Inferior parietal cortex (tissue), 1 donor: ENCODE data around the gene CES1.
"Not testable (repeated sequence)": the region's sequence is repeated elsewhere in the genome, so short reads cannot be mapped to it uniquely, and the experiment has no call there.

ENCODE experiments used
- DNase-seq: peaks from one replicate; pipeline ENCODE4 v3.0.0-alpha.2; 2016; ENCODE audit errors: extremely low spot score

CES1 gene

GRCh38 chr16:55790240-55790639 lies 42.7 kb downstream of the CES1 start:
- DNase-seq: not testable (repeated sequence)

DNA sequence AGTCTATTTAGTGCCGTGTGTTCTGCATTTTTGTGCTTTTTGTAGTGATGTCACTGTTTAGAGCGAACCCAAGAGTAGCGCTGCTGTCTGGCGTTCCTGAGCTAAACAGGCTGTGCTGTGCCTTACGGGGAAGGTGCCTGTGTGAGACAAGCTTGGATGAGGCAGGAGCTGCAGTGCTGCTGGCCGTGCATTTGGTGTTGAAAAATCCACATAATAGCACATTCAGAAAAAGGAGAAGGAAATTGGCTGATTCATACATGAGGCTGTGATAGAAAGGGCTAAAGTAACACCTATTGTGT lies 50.2 kb downstream of the CES1 start:
- not testable (repeated sequence) for DNase-seq

DNA sequence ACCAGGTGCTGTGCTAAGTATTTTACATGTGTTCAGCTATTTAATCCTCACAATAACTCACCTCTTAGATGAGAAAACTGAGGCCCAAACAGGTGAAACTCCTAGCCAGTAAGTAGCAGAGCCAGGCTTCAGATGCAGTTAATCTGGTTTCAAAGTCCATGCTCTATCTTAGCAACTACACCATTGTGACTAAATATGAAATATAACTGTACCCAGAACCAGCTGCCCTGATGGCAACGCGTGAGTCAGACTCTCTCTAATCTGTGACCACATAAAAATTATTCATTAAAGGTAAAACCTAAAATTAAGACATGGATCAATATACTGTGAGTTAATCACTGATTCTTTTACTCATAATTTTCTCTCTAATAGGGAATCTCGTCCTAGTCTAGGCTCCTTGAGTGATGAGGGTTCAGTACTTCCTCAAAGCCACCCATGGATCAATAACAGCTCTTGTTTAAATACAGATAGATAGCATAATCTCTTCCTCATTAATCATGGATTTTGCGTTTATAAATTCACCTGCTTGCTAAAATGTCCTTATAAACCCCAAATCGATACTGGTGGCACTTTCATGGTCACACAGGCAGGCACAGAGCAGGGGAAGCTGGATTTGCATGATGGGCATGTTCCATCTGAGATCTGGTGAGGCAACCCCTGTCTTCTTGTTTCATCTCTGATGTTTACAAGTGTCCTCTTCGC lies 50.7 kb downstream of the CES1 start:
- DNase-seq: not testable (repeated sequence)

- not testable (repeated sequence) for DNase-seq
These were observed 51.4 kb downstream of the CES1 start for GRCh38 chr16:55781456-55781855.

DNA sequence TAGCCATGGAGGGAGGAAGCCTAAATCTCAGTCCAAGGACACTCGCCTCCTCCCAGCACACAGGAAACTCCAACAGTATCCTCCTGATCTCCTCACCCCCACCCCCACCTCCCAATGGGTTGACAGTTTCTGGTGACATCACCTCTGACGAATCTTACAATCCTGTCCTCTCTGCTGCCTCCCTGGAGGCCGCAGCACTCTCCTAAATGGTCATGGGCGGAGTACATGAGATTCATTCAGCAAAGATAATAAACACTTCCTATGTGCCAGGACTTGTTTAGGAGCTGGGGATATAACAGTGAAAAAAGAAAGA lies 52.8 kb downstream of the CES1 start:
- not testable (repeated sequence) for DNase-seq

DNA sequence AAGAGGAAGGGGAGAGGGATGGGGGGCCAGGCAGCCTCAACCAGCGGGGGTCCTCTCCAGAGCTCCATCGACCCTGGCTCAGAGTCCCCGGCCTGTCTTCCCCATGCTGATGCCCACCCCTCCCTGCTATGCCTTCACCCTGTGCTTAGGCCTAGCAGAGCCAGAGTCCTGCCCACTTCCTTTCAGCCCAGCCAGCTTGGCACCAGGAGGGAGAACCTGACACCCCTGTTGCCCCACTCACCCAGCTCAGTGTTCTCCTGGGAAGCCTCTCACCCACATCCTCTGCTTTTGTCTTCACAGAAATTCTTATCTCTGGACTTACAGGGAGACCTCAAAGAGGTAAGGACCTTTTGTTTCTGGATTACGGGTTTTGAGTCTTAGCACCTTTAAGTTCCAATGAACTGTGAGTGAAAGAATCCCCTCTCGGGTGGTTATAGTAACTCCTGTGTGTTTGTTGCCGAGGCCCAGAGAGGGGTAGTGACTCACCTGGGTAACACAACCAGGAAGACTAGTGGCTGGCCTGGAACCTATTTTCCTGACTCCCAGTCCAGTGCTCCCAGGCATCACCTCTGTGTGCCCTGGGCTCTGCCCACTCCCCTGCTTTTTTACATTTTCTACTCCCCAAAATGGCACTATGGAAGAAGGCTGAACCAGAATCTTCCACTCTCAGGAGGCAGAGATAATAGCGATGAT lies 53.3 kb downstream of the CES1 start:
- DNase-seq: no peak

GRCh38 chr16:55778757-55779156 lies 54.1 kb downstream of the CES1 start:
- no peak for DNase-seq

DNA sequence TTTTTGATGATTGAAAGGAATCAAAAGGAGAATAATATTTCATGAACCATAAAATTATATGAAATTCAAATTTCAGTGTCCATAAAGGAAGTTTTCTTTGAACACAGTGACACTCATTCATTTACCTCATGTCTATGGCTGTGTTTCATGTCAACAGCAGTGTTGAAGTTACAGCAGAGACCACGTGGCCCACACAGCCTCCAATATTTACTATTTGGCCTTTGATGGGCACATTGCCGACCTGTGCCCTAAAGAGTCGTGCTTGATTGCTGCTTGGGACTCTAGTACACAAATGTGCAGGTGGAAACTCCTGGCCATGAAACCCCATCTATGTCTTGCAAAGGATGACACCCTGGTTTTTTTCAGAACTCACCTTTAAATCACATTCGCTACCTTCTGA lies 57.0 kb downstream of the CES1 start:
- no peak for DNase-seq

DNA sequence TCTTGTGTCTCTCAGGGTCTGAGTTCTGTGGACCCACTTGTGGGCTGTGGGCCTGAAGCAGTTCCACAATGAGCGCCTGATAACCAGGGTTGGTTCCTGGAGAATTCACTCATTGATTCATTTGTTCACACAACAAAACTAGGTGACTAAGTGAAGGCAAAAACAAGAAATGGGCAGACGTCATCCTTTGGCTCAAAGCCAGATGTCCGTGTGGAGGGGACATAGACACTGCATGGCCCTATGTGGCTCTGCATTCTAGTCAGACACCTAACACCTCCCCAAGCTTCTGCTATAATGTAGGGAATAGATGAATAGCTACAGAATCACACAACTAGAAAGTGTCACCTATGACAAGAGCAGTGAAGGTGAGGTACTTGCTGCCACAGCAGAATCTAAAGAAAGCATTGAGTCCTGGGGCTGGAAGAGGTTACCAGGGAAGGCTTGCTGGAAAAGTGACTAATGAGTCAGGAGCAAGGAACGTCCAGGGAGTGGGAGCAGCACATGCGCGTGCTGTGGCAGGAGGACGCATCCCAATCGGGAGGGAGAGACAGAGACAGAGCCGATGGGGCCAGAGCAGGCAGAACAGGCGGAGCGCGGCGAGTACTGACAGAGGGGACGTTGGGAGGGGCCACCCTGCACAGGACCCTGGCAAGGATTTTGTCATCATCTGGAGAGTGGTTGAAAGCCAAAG lies 58.9 kb downstream of the CES1 start:
- no peak for DNase-seq

DNA sequence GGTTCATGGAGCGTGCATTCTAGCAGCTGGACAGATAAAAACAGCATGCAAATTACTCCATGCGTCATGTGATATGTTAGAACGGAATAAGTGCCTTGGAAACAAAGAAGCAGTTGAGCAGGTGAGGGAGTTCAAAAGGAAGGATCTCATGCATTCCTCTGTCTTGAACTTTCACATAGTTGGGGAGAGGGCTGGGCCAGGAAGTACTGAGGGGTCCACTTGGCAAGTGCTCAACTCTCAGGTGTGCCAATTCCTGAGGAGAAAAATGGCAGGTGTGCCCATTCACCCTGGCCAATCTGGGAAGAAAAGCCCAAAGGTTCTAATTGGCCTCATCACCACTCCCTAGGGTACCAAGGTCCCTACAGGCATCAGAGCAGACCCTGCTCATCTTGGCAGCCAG lies 67.7 kb downstream of the CES1 start:
- no peak for DNase-seq

- no peak for DNase-seq
These were observed 72.4 kb downstream of the CES1 start for GRCh38 chr16:55760310-55761001.

GRCh38 chr16:55759965-55760309 lies 73.0 kb downstream of the CES1 start:
- DNase-seq: not testable (repeated sequence)

DNA sequence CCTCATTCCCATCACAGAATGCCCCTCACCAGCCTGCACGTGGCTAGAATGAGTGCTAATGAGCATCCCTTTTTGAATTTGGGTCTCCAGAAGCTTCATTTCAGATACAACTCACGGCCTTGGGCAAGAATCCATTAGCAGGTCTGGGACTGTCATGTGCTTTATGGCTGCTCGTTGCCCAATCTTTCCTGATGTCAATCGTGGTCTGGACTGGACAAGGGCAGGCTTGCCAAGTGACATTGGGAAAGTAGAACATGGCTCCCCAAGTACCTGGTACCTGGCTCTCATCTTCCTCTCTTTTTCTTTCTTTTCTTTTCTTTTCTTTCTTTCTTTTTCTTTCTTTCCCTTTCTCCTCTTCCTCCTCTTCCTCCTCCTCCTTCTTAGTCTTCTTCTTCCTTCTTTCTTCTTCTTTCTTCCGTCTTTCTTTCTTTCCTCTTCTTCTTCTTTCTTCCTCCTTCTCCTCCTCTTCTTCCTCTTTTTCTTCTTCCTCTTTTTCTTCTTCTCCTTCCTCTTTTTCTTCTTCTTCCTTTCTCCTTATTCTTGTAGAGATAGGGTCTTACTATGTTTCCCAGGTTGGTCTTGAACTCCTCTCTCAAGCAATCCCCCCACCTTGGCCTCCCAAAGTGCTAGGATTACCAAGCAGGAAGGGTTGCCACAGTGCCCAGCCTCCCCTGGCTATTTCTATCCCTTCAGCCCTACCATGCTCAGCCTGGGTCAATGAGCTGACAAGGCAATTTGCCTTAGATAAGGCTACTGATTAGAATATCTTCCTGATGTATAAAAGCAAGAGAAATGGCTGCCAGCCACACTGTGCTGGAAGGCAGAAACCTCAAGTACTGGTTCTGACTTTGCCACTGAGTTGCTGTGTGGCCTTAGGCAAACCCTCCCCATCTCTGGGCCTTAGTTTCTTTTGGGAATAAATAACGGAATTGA lies 75.0 kb downstream of the CES1 start:
- not testable (repeated sequence) for DNase-seq

DNA sequence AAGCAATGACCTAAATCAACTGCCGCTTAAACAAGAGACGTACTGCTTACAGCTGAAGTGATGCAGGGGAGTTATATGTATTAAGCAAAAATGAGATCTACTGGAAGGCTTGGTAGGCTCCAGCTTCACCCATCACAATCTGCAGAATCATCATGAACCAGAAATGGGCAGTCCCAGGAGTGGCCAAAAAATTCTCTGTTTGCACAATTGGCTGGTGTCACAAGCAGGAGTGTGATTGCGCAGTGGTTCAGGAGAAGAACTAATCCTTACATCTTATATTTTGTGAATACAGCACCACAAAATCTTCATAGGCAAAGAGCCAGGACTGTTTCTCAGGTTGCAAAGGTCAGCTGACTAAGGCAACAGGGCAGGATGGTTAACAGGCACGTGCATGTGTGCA lies 75.9 kb downstream of the CES1 start:
- DNase-seq: no peak

- DNase-seq: no peak
These were observed 78.8 kb downstream of the CES1 start for GRCh38 chr16:55754056-55754455.

GRCh38 chr16:55753145-55753631 lies 79.7 kb downstream of the CES1 start:
- not testable (repeated sequence) for DNase-seq
